GM04503 (cell line): ENCODE results near the gene IGIP.

Experiments used
- DNase-seq: peaks from one replicate; pipeline ENCODE4 v3.0.0-alpha.2; 2012; ENCODE audit warnings: low read depth

The IGIP gene

DNA sequence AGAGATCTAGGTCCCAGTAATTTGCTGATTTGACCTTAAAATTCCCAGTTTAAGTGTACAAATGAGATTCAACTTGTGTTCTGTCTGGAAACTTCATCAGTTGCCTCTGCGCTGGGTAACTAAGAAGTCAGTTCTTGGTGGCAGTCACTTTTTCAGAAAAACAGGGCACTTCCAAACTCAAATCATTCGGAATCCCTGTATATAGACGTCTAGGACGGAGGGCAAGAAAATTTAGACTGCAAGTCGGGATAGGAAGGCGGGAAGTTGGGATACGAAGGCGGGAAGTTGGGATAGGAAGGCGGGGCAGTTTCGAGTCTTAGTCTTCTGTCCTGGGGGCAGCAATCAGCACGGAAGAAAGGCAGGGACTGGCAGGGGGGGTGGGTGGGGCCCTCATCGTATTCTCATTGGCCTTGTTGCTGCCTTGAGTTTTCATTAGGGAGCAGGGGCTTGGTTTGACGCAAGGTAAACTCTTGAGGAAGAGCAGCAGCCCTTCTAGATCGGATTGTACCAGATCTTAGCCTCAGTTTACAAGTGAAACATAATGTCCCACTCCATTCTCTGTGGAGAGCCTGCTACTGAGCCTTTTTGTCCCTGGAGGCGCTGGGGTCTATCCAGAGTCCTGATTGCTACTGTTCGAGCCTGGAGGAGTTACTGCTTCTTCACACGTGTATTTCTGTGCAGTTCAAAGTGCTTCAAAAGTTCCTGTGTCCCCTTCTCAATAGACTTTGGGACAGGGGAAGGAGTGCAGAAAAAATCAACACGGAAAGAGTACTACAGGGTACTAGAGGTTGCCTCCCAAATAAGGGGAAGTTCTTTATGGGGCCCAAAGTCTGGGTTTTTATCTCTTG lies 14.5 kb upstream of the IGIP start:
- no peak for DNase-seq

DNA sequence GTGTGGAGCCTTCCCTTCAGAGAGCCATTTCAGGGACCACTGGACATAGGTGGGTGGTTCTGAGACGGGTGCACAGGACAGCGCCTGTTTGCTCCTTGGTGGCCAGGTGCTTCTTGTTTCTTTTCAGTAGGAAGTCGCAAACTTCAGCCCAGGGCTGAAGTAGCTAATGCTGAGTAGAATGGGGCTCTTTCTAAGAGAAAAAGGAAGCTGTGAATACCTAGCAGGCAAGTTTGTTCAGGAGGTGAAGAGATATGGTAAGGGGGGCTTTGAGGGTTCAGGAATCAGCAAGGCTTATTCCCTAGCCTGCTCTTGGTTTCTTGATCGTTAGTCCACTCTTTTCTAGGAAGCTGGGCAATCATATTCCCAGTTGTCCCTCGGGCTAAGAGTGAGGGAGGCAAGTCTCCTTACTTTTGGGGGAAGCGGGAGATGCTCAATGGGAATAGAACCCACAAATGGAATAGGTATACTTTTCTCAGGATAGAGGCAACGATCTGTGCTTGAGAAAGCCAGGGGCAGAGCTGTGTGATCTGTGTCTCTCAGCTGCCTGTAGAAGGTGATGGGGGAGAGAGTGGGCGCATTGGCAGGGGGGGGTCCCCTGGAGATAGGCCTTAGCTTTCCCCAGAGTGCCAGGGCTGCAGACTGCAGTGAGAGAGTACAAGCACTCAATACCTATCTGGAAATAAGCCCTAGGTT lies 13.7 kb upstream of the IGIP start:
- no peak for DNase-seq

DNA sequence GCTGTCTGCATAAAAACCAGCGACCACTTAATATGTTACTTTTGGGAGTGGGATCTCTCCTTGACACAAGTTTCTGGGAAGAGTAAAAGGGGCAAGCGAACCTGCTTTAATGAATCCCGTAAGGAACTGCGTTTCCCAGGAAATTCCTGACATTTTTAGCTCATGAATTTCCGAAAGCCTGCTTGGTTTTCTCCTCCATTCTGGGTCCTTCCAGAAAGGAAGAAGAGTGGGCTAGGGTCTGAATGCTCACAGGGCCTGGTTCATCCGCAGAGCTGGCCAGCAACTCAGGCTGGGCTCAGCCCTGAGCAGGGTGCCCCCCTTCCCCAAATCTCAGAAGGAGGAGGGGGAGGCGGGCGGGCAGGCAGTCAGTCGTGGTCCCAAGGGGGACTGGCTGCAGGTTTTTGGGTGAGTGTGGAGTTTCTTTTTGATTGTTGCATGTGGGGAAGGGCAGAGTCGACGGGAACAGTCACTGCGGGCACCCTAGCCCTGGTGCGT lies 13.0 kb upstream of the IGIP start:
- DNase-seq = no peak

DNA sequence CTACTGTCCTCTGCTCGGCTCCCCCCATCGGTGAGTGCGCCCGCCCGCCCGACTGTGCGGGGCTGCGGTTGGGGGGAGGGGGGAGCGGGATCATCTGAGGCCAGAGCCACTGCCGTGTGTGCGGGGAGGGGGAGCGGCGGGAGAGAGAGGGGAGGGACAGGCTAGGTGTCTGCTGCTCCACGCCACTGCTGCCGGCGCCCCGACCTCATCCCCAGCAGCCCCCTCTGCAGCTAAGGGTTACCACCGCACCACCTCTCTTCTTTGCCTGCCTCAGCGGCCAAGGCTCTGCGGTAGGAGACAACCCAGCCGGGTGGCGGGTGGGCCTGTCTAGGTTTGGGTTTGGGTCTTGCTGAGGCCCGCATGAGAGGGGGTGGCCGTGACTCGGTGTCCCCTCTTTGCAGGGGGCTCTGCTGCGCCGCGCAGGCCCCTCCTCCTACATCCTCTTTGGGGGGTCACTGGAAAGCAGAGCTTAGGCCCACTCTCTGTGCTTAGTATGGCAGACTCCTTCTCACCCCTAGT lies 12.5 kb upstream of the IGIP start:
- no peak for DNase-seq

DNA sequence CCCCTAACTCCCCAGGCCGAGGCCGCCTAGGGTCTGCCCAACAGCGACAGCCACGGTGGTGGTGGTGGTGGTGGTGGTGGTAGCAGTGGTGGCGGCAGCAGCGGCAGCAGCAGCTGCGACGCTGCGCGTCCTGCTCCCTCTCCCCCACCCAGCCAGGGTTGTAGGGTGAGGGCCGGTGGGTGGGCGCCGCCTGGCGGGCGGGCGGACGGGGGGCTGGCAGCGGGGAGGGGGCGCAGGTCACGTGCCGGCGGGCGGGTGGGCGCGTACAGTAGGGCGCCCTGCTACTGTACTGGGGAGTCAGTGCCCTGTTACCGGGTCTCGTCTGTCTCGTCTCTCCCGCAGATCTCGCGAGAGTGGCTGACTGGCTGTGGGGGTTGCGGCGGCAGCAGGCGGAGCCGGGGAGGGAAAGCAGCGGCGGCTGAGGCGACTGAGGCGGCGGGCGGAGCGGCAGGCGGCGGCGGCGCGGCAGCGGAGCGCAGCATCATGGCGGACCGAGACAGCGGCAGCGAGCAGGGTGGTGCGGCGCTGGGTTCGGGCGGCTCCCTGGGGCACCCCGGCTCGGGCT lies 12.0 kb upstream of the IGIP start, which contains the start of gene PURA:
PURA (plus strand) TSS at position 411 of the 565 bp plus-strand sequence; CDS start at position 484, 73 bp downstream.
- DNase-seq = peak; percentile 57

DNA sequence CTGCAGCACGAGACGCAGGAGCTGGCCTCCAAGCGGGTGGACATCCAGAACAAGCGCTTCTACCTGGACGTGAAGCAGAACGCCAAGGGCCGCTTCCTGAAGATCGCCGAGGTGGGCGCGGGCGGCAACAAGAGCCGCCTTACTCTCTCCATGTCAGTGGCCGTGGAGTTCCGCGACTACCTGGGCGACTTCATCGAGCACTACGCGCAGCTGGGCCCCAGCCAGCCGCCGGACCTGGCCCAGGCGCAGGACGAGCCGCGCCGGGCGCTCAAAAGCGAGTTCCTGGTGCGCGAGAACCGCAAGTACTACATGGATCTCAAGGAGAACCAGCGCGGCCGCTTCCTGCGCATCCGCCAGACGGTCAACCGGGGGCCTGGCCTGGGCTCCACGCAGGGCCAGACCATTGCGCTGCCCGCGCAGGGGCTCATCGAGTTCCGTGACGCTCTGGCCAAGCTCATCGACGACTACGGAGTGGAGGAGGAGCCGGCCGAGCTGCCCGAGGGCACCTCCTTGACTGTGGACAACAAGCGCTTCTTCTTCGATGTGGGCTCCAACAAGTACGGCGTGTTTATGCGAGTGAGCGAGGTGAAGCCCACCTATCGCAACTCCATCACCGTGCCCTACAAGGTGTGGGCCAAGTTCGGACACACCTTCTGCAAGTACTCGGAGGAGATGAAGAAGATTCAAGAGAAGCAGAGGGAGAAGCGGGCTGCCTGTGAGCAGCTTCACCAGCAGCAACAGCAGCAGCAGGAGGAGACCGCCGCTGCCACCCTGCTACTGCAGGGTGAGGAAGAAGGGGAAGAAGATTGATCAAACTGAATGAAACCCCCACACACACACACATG lies 11.2 kb upstream of the IGIP start:
- DNase-seq = no peak

DNA sequence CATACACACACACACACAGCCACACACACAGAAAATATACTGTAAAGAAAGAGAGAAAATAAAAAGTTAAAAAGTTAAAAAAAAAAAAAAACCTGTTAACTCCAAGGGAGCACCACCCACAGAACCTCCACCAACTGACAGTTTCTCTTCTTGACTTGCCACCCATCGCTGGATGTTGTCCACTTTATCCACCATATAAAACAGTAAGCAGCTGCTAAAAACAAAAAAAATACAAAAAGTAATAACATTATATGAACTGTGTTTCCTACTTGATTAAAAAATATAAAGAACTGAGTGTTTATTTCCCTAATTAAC lies 10.6 kb upstream of the IGIP start:
- no peak for DNase-seq

DNA sequence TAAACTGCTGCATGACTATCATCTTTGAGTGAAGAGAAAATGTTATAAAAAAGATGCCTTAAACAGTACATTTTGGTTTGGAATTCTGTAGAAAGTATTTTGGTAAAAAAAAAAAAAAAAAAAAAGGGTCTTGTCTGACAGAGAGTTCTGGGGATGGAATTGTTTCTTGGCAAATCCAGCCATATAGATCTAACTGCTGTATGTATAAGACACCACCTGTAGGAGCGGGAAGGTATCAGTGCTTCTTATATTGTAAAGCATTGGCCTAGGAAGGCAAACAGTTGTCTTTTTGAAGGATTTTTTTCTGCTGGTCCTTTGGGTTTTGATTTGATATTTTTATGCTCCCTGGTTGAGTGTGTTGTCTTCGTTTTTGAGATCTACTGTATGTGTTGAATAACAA lies 9.0 kb upstream of the IGIP start:
- DNase-seq = no peak

DNA sequence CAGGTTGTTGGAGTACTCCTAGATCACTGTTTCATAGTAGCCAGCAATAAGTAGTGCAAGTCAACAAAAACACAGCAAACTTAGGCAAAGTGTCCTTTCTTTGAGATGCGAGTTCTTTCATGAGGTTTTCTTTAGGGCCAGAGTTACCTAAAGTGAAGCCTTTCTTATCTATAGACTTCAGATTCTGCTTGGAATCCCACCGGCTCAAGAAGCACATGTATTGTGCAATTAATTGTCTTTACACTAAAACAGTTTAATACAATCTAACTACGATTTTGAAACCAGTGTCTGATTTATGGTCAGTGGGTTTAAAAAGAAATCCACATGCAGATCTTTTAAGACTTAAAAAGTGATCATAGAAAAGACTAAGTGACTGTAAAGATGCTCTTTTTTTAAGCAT lies 8.2 kb upstream of the IGIP start:
- no peak for DNase-seq

DNA sequence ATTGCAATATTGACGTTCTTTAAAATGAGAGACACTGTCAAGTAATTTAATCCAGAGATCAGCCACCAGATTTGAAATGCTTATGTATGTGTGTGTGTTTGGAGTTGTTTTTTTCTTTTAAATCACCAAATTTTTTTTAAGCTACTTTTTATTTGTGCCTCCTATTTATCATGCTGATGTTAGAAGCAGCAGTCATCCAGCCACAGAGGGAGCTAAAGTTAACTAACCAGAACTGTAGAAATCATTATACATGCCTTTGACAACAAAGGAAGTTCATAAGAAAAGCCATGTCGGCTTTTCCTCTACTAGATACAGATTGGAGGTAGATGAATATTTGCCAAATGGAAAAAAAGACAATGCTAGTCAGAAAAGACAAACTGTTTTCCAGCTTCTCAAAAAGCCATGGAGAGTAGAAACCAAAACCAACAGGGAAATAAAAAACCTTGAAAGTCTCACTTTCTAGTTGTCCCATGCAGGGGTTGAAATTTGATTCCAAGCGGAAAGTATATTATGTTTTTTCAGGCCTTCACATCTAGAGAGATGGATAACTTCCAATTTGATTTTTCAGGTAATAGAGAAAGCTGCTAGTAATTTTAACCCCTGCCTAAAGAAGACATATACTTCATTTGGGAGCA lies 7.3 kb upstream of the IGIP start:
- no peak for DNase-seq

DNA sequence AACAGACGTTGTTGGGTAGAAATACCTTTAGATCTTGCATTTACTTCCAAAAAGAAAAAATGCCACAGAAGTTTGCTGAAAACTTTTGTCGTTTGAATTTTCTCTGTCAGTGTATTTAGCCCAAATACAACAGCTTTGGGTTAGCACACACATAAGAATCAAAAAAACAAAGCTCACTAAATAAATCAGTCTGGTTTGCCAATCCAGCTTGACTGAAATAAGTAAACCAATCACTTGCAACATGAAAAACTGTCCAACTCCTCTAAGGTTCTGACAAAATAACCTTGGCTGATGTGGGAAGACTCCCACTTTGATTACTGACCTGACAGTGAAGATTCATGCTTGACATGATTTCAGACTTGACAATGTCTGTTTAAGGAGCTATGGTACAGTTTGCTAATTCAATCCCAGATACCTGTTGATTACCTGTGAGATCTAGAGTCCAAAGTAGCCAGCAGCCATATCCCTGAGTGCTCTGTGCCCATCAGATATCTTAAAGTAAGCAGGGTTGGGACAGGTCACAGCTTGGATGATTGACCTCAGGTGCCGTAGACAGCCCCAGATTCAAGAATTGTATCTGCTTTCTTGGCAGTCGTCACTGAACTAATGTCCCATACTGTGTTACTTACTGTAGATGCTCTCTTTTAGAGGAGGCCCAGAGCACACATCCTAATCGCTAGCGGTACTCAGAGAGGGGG lies 727 bp downstream of the IGIP start:
- DNase-seq = no peak

DNA sequence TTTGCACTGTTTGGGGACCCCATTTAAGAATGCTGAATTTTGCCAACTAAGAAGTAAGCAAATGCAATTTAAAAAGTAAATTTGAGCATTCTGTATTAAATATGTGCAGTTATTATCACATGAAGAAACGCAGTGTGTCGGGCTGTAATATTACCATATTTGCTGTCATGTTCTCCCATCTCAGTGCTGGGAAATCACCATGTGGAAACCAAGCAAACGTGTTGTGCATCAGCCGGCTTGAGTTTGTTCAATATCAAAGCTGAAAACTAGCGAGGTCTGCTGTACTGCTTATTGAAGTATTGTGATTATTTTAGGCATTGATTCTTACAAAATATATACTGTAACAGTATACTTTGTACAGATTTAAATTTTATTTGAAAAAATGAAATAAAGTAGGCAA lies 2.6 kb downstream of the IGIP start:
- DNase-seq = no peak

DNA sequence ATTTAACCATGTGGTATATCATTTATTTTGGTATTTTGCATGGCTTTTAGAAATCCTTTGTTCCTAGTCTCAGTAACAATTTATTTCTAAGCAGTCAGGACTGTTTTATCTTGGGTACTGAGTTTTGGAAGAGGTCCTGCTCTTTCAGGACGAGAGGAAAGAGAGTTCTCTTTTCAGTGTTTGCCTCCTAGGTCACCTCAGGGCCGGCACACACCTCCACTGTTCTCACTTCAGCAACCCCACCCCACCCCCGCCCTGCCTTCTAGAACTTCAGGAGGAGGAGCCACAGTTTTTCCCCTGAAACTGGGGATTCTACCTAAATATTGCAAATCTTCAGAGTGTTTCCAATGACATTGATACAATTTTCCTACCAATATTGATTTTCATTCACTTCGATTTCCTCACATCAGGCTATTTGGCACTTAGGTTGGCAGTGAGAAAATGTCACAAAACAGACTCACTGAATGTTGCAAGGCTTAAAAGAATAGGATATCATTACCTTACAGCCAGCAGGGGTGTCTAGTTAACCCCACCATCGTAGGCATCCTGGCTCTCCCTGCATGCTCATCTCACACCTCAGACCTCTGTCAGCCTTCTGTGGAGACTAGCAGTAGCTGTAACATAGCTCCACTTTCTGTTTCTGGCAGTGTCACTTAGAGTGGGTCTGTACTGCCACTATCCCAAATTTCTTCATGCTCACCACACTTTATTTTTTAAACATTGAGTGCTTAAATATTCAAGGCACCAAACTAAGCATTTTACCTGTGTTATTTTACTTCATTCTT lies 5.4 kb downstream of the IGIP start:
- no peak for DNase-seq

DNA sequence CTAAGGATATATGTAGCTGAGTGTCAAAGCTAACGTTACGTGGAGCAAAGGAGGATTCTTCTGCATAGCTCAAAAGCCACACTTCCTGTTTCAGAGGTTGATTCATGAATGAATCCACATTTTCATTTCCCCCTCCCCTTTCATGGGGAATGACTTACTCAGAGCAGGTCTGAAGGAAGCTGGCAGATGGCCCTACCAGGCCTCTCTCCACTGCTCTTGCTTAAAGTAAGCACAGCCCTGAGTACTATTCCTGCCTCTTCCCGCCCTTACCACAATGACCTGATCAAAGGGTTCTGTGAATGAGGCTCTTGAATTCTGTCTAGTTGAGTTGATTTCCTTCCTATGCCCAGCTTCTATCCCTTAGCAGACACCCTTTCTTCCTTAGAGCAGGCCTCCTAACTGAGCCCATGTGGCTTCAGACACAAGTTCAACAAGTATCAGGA lies 6.3 kb downstream of the IGIP start:
- DNase-seq = peak; percentile 73

DNA sequence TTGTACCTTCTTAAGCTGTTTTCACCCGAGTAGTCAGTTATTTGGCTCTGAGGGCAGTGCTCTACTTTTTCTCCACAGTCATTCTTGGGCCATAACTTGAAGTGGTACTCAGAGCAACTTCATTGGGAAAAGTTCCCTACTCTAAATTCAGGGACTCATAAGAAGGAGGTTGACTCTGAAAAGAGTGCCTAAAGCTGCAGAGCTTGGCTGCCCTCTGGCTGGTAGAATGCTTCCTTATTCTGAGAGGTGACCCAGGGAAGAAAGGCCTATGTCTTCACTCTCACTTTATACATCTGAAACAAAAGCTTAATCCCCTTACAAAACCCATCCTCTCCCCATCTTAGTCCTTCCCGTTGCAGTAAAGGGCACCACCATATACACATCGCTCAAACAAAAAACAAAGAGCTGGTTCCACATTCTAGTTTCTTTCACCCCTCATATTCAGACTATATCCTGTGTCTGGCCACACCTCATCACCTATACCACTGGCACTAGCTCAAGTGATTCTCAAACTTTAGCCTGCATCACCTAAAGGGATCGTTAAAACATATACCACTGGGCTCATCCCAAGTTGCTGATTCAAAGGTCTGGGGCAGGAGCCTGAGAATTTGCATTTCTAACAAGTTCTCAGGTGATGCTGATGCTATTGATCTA lies 7.9 kb downstream of the IGIP start:
- no peak for DNase-seq

DNA sequence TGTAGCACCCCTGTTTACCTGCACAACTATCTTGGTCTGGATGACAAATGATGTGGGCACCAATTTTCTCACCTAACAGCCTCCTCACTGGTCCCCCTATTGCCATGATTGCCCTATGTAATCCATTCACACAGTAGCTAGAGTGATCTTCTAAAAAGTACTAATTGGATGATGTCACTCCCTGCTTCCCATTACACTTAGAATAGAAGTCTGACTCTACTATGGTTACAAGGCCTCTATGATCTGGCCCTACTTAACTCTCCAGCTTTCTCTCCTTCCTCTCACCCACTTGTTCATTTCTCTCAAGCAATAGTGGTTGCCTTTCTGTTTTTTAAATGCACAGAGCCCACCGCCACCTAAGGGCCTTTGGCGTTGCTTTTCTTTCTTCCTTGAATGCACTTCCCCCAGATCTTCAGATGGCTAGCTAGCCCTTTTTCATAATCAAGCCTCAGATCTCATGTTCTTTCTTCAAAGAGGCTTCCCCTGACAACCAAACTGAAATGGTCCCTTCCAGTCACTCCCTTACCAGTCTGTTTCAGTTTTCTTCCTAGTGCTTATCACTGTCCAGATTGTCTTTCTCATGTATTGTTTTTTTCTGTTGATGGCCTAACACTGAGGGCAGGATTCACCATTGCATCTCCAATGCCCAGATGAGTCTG lies 8.7 kb downstream of the IGIP start:
- DNase-seq = no peak

DNA sequence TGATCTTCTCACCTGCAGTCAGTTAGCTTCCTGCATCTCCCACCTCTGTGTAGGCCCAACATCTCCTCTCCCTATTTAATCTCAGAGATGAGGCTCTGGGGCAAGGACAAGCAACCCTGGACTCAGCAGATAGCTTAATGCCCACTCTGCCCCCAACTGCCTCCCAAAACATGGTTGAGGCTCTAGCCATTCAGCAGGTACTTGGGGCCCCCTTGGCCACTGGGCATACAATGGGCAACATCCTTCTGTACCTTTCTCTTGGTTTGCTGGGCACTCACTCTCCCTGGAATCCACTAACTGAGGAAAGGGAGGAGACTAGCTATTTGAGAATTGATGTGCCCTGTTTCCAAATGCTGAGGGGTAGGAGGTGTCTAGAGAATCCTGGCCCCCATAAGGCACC lies 9.4 kb downstream of the IGIP start:
- DNase-seq = no peak

DNA sequence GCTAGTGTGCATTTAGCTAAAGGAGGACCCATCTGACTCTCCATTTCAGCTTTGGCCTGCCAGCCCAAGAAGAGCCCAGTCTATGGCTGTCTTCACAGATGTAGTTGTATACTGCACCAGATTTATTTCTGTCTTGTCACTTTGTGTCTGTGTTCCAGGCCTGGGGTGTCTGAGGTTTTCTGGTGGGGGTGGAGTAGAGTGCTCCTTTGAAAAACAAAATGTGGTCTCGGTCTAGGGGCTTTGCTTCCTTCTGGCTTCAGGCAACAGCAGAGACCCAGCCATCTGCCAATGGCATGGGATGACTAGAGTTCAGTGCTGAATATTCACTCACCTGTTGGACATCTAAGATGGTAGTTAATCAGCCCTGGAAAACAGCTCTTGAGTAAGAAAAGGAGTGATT lies 10.9 kb downstream of the IGIP start:
- no peak for DNase-seq

DNA sequence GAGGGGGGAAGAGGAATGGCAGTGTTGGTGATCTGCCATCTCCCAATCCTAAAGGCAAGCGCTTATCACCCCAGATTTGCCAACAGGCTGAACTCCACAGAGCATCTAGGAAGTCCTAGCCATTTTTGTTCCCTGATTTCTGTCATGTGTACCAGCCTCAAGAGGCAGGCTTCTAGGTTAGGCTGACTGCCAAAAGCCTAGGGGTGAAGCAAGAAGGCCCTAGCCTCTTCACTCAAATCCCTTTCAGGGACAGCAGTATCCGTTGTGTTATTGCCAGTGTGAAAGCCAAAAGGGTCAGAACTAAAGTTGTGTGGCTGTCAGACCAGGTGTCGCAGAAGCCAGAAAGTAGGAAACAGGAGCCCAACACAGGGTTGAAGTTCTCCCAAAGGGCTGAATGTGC lies 14.7 kb downstream of the IGIP start:
- DNase-seq = no peak
